HepG2 (cell line): ENCODE measurements around the gene RERE. TPM values are rescaled to one million over a fixed set of nuclear protein-coding genes. Genes with fewer than 3 reads are reported as not detected.

Experiments used
- ATAC-seq: fragments of 200-7000 bp; cut with Tn5 transposase; 3 replicates; pipeline ENCODE4 v1.9.1; 2020; ENCODE audit warnings: mild to moderate bottlenecking, moderate library complexity
- BruUV-seq: library from RNA; stranded (reverse); fragments of 400-500 nt; replicated peaks from 2 replicates; lab custom pipeline; 2021; lab: Mats Ljungman, UMichigan
- CTCF ChIA-PET: fragments of 300-600 bp; formaldehyde crosslinking; extraction: SDS; loops from one replicate; lab custom pipeline; 2021; ENCODE audit warnings: low total read pairs, inconsistent platforms, low intra/inter-chr PET ratio; lab: Yijun Ruan, JAX
- POLR2A ChIA-PET: fragments of 350-600 bp; sonication (Branson Sonifier 250); formaldehyde crosslinking; loops from one replicate; lab custom pipeline; 2020; ENCODE audit warnings: antibody characterized with exemption, inconsistent platforms; lab: Yijun Ruan, JAX
- DNase-seq: peaks from one replicate; pipeline ENCODE4 v3.0.0-alpha.2; 2015; ENCODE audit warnings: low spot score
- FAIRE-seq: peaks from 3 replicates; lab custom pipeline; 2011; peaks lifted over from hg19 to GRCh38; lab: Jason Lieb, UNC
- H2AFZ ChIP-seq: one replicate; pipeline ENCODE4 v1.6.1; 2011; ENCODE audit warnings: low read length, inconsistent platforms
- H3K27ac ChIP-seq: fragments of 300-600 bp; 3 replicates; pipeline ENCODE4 v1.8.0; 2011; ENCODE audit warnings: mixed run types, mild to moderate bottlenecking, mixed read lengths, low read length, inconsistent platforms; ENCODE audit not compliant: insufficient read depth; ENCODE audit errors: extremely low read length
- H3K27me3 ChIP-seq, 2 experiments: fragments of 200-600 bp in 1 of 2; 2 replicates in 1 of 2; 3 replicates in 1 of 2; pipeline versions ENCODE4 v1.6.0 to v1.8.0; 2011; ENCODE audit warnings: low read length in 2 of 2, mild to moderate bottlenecking in 2 of 2, moderate library complexity in 2 of 2, inconsistent platforms in 1 of 2; ENCODE audit not compliant: insufficient read depth in 2 of 2, control insufficient read depth in 1 of 2
- H3K36me3 ChIP-seq, 2 experiments: fragments of 200-600 bp in 1 of 2; replicated peaks in 1 of 2; 2 replicates in 1 of 2; 3 replicates in 1 of 2; pipeline versions ENCODE4 v1.5.1 to v1.8.0; 2011; ENCODE audit warnings: low read length in 2 of 2, inconsistent platforms in 1 of 2; ENCODE audit not compliant: insufficient read depth in 2 of 2, control insufficient read depth in 1 of 2
- H3K4me1 ChIP-seq: 2 replicates; pipeline ENCODE4 v1.5.1; 2012; ENCODE audit warnings: low read length, inconsistent platforms; ENCODE audit not compliant: insufficient read depth
- H3K4me2 ChIP-seq: 2 replicates; pipeline ENCODE4 v1.6.0; 2011; ENCODE audit warnings: low read depth, low read length, inconsistent platforms
- H3K4me3 ChIP-seq, 3 experiments: fragments of 200-600 bp in 1 of 3; sonication (generic), shearing (Covaris generic) in 1 of 3; replicated peaks in 1 of 3; 2 replicates each; pipeline ENCODE4 v1.5.1; 2011 to 2016; ENCODE audit warnings: low read length in 3 of 3, inconsistent platforms in 2 of 3, low read depth in 2 of 3, mild to moderate bottlenecking in 2 of 3, control low read depth in 1 of 3, mixed read lengths in 1 of 3; ENCODE audit not compliant: insufficient read depth in 1 of 3
- H3K79me2 ChIP-seq: one replicate; pipeline ENCODE4 v1.6.1; 2011; ENCODE audit warnings: low read length, inconsistent platforms; ENCODE audit not compliant: insufficient read depth
- H3K9ac ChIP-seq: 2 replicates; pipeline ENCODE4 v1.6.0; 2011; ENCODE audit warnings: mild to moderate bottlenecking, low read depth, low read length, inconsistent platforms; ENCODE audit not compliant: insufficient read depth
- H3K9me3 ChIP-seq: 2 replicates; pipeline ENCODE4 v1.5.1; 2012; ENCODE audit warnings: mild to moderate bottlenecking, low read length
- H4K20me1 ChIP-seq: 2 replicates; pipeline ENCODE4 v1.6.0; 2011; ENCODE audit warnings: inconsistent platforms, mild to moderate bottlenecking, low read length, moderate library complexity; ENCODE audit not compliant: insufficient read depth
- KMT2A ChIP-seq: sonication (generic); formaldehyde crosslinking; IDR thresholded peaks from 2 replicates; pipeline ENCODE4 v1.4.0; 2020; ENCODE audit warnings: missing genetic modification reagents
- RAD21 ChIP-seq: fragments of 450-650 bp; formaldehyde crosslinking; IDR thresholded peaks from 2 replicates; pipeline ENCODE4 v1.5.0; 2020; ENCODE audit warnings: mild to moderate bottlenecking
- in situ Hi-C: cut with HindIII; loops from 2 replicates; pipeline ENCODE4 v1.10.0; 2017; ENCODE audit warnings: low pct_unique_long_range_greater_than_20kb; ENCODE audit not compliant: extremely low pct_ligation_motif_present
- intact Hi-C: fragments of 100-400 bp; cut with micrococcal nuclease; formaldehyde crosslinking; loops from one replicate; pipeline ENCODE4 v1.10.0; 2022; ENCODE audit not compliant: unreplicated experiment
- polyA plus RNA-seq, 8 experiments: library from polyadenylated mRNA; depleted of rRNA in 3 of 8; stranded (reverse) in 7 of 8; unstranded in 1 of 8; fragments of >200 nt; fragmentation: Illumina TruSeq in 4 of 8; extraction: Trizol in 4 of 8; gene quantifications; 2 replicates each; pipeline versions ENCODE4 v1.2.1 to v1.2.3, GENCODE V29; 2011 to 2016; ENCODE audit warnings: low read depth in 4 of 8, missing spikeins in 1 of 8, mixed read lengths in 1 of 8; ENCODE audit not compliant: insufficient read depth in 1 of 8
- total RNA-seq, 5 experiments: library from RNA; depleted of rRNA; stranded (reverse); fragments of >200 nt; fragmentation: Illumina TruSeq; extraction: Trizol; gene quantifications; 2 replicates each; pipeline ENCODE4 v1.2.3, GENCODE V29; 2016; ENCODE audit warnings: low read depth in 1 of 5
- TF ChIP-seq, protein P1 (sequence below): fragments of 450-650 bp; IDR thresholded peaks from 2 replicates; pipeline ENCODE4 v1.6.1; 2017
- TF ChIP-seq, protein P2 (sequence below): sonication (generic); formaldehyde crosslinking; IDR thresholded peaks from 2 replicates; pipeline ENCODE4 v1.5.0; 2020; ENCODE audit warnings: mild to moderate bottlenecking, missing genetic modification reagents, borderline replicate concordance
- TF ChIP-seq, protein P3 (sequence below): sonication (generic); formaldehyde crosslinking; IDR thresholded peaks from 2 replicates; pipeline ENCODE4 v1.4.0; 2020; ENCODE audit warnings: missing genetic modification reagents, low read depth, mild to moderate bottlenecking, borderline replicate concordance

RERE gene
- total and polyA plus RNA-seq, 2 of the 13 experiments (the other 11 are each of a cell fraction or from before 2014, with no cell fraction given) = 18.3 to 21.9 TPM

DNA sequence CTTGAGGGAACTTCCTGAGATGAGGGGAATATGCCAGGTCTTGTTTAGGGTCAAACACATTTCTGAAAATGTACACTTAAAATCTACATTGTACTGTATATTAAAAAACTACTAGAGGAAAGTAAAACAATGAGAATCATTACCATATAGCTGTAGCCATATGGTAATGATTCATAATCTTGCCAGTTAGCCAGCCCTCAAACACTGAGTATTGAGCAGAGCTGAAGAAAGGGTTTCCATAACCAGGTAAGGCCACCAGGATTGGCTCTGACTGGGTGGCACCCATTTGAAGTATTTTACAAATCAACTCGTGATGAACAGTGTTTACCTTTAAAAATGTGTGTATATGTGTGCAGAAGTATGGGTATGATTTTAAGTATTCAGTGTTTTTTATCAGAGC lies 272.8 kb downstream of the RERE start (continued):
- no peak for TF ChIP-seq RAD21 (CRISPR knock-in tag)
- no peak for TF ChIP-seq KMT2A

DNA sequence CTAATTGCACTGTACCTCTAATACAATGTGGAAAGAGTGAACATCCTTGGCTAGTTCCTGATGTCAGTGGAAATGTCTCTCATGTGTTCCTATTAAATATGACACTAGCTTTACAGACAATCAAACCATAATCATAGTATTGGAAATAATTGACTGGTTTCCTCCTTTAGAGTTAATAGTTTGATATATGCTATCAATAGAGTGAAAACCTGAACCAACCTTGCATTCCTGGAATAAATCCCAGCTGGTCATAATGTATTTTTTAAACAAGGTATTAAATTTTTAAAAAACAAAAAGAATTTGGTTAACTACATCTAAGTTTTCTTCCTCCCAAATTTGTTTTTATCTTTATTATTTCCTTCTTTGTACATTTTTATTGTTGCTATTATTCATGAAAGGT lies 273.5 kb downstream of the RERE start:
- ChIA-PET POLR2A (no interaction called here), CTCF (no interaction called here)
- DNase-seq (no peak), FAIRE-seq (no peak), ATAC-seq (no peak)
- Histone ChIP-seq H3K27ac (no peak overlapping the region), H3K79me2 (peaks cover 31% of the 10 kb centered on the region), H3K9ac (no peak overlapping the region), H4K20me1 (peaks cover 10% of the 10 kb centered on the region), H3K27me3 (no peaks in the 10 kb centered on the region), H2AFZ (no peak overlapping the region), H3K4me1 (peaks cover 21% of the 10 kb centered on the region), H3K36me3 (peaks cover 16 to 44% of the 10 kb centered on the region in 2 experiments)
- no TSS peak for BruUV-seq
- in situ Hi-C loops = no loop called here
- TF ChIP-seq, protein P1, sequence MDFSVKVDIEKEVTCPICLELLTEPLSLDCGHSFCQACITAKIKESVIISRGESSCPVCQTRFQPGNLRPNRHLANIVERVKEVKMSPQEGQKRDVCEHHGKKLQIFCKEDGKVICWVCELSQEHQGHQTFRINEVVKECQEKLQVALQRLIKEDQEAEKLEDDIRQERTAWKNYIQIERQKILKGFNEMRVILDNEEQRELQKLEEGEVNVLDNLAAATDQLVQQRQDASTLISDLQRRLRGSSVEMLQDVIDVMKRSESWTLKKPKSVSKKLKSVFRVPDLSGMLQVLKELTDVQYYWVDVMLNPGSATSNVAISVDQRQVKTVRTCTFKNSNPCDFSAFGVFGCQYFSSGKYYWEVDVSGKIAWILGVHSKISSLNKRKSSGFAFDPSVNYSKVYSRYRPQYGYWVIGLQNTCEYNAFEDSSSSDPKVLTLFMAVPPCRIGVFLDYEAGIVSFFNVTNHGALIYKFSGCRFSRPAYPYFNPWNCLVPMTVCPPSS = no peak
- TF ChIP-seq, protein P2, sequence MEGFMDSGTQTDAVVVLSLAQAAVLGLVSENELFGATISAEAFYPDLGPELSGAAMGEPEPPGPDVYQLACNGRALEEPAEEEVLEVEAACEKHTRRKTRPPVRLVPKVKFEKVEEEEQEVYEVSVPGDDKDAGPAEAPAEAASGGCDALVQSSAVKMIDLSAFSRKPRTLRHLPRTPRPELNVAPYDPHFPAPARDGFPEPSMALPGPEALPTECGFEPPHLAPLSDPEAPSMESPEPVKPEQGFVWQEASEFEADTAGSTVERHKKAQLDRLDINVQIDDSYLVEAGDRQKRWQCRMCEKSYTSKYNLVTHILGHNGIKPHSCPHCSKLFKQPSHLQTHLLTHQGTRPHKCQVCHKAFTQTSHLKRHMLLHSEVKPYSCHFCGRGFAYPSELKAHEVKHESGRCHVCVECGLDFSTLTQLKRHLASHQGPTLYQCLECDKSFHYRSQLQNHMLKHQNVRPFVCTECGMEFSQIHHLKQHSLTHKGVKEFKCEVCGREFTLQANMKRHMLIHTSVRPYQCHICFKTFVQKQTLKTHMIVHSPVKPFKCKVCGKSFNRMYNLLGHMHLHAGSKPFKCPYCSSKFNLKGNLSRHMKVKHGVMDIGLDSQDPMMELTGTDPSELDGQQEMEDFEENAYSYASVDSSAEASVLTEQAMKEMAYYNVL (CRISPR knock-in tag) = no peak
- TF ChIP-seq, protein P3, sequence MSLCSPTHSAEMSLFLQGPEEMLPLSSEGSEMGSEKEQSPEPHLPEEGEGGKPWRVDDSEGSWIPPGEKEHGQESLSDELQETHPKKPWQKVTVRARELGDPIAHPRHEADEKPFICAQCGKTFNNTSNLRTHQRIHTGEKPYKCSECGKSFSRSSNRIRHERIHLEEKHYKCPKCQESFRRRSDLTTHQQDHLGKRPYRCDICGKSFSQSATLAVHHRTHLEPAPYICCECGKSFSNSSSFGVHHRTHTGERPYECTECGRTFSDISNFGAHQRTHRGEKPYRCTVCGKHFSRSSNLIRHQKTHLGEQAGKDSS (CRISPR knock-in tag) = no peak
- TF ChIP-seq, all 625 proteins: peak for 0
- Histone ChIP-seq H3K4me3 (no peak overlapping the region), H3K4me2 (no peak overlapping the region), H3K9me3 (no peaks in the 10 kb centered on the region)
- intact Hi-C loops = no loop called here
